ENCODE results near the gene EML1.

The EML1 gene

GRCh38 chr14:99950181-99950580 is 157.0 kb downstream of the EML1 start:
- DNase-seq (ENCODE audit: low read depth, low spot score): no peak
- no peak overlapping the region for H3K27ac ChIP-seq
- H3K36me3 ChIP-seq (ENCODE audit: insufficient read depth, low read length): no peaks in the 10 kb centered on the region
- H3K9me3 ChIP-seq (ENCODE audit: low read depth, low read length): no peaks in the 10 kb centered on the region
- H3K9ac ChIP-seq (ENCODE audit: insufficient read length): no peak overlapping the region
- H3K4me3 ChIP-seq: no peak overlapping the region
- TF ChIP-seq POLR2AphosphoS5 (IDR thresholded peaks at IDR 0.05; ENCODE audit: borderline replicate concordance, low read depth, low read length) (no peak), EZH2 (IDR thresholded peaks at IDR 0.05) (no peak), FOXP2 (optimal IDR thresholded peaks at IDR 0.05; ENCODE audit: control extremely low read depth, extremely low read length, insufficient read depth) (no peak)

GRCh38 chr14:99951085-99951484 is 157.9 kb downstream of the EML1 start:
- Histone ChIP-seq H3K9ac (ENCODE audit: insufficient read length) (no peak overlapping the region), H3K4me3 (no peak overlapping the region), H3K27ac (no peak overlapping the region), H3K36me3 (ENCODE audit: insufficient read depth, low read length) (no peaks in the 10 kb centered on the region), H3K9me3 (ENCODE audit: low read depth, low read length) (no peaks in the 10 kb centered on the region)
- no peak for DNase-seq (ENCODE audit: low read depth, low spot score)
- no peak for TF ChIP-seq FOXP2 (optimal IDR thresholded peaks at IDR 0.05; ENCODE audit: control extremely low read depth, extremely low read length, insufficient read depth)
- TF ChIP-seq EZH2 (IDR thresholded peaks at IDR 0.05): no peak
- TF ChIP-seq POLR2AphosphoS5 (IDR thresholded peaks at IDR 0.05; ENCODE audit: borderline replicate concordance, low read depth, low read length): no peak

GRCh38 chr14:99952039-99952438 is 158.8 kb downstream of the EML1 start:
- DNase-seq (ENCODE audit: low read depth, low spot score): no peak
- H3K4me3 ChIP-seq: no peak overlapping the region
- H3K9ac ChIP-seq (ENCODE audit: insufficient read length): no peak overlapping the region
- TF ChIP-seq FOXP2 (optimal IDR thresholded peaks at IDR 0.05; ENCODE audit: control extremely low read depth, extremely low read length, insufficient read depth) (no peak), EZH2 (IDR thresholded peaks at IDR 0.05) (no peak), POLR2AphosphoS5 (IDR thresholded peaks at IDR 0.05; ENCODE audit: borderline replicate concordance, low read depth, low read length) (no peak)
- no peaks in the 10 kb centered on the region for H3K36me3 ChIP-seq (ENCODE audit: insufficient read depth, low read length)
- H3K27ac ChIP-seq: no peak overlapping the region
- H3K9me3 ChIP-seq (ENCODE audit: low read depth, low read length): no peaks in the 10 kb centered on the region

GRCh38 chr14:99952453-99952852 is 159.2 kb downstream of the EML1 start:
- Histone ChIP-seq H3K4me3 (no peak overlapping the region), H3K9me3 (ENCODE audit: low read depth, low read length) (no peaks in the 10 kb centered on the region), H3K36me3 (ENCODE audit: insufficient read depth, low read length) (no peaks in the 10 kb centered on the region), H3K27ac (no peak overlapping the region), H3K9ac (ENCODE audit: insufficient read length) (no peak overlapping the region)
- no peak for TF ChIP-seq POLR2AphosphoS5 (IDR thresholded peaks at IDR 0.05; ENCODE audit: borderline replicate concordance, low read depth, low read length)
- DNase-seq (ENCODE audit: low read depth, low spot score): no peak

GRCh38 chr14:99955826-99956455 is 162.7 kb downstream of the EML1 start:
- Histone ChIP-seq H3K4me3 (no peak overlapping the region), H3K9ac (ENCODE audit: insufficient read length) (no peak overlapping the region), H3K27ac (no peak overlapping the region), H3K9me3 (ENCODE audit: low read depth, low read length) (no peaks in the 10 kb centered on the region), H3K36me3 (ENCODE audit: insufficient read depth, low read length) (no peaks in the 10 kb centered on the region)
- TF ChIP-seq POLR2AphosphoS5 (IDR thresholded peaks at IDR 0.05; ENCODE audit: borderline replicate concordance, low read depth, low read length): no peak
- no peak for TF ChIP-seq FOXP2 (optimal IDR thresholded peaks at IDR 0.05; ENCODE audit: control extremely low read depth, extremely low read length, insufficient read depth)
- TF ChIP-seq EZH2 (IDR thresholded peaks at IDR 0.05): no peak
- no peak for DNase-seq (ENCODE audit: low read depth, low spot score)

- no peak overlapping the region for H3K4me3 ChIP-seq
- H3K9ac ChIP-seq (ENCODE audit: insufficient read length): no peak overlapping the region
- H3K9me3 ChIP-seq (ENCODE audit: low read depth, low read length): no peaks in the 10 kb centered on the region
- H3K36me3 ChIP-seq (ENCODE audit: insufficient read depth, low read length): no peaks in the 10 kb centered on the region
- DNase-seq (ENCODE audit: low read depth, low spot score): no peak
- TF ChIP-seq FOXP2 (optimal IDR thresholded peaks at IDR 0.05; ENCODE audit: control extremely low read depth, extremely low read length, insufficient read depth) (no peak), POLR2AphosphoS5 (IDR thresholded peaks at IDR 0.05; ENCODE audit: borderline replicate concordance, low read depth, low read length) (no peak), EZH2 (IDR thresholded peaks at IDR 0.05) (no peak)
- no peak overlapping the region for H3K27ac ChIP-seq
These were observed 165.2 kb downstream of the EML1 start for GRCh38 chr14:99958380-99958779.

GRCh38 chr14:99961826-99962518 is 168.8 kb downstream of the EML1 start:
- Histone ChIP-seq H3K4me3 (no peak overlapping the region), H3K9me3 (ENCODE audit: low read depth, low read length) (no peaks in the 10 kb centered on the region), H3K36me3 (ENCODE audit: insufficient read depth, low read length) (no peaks in the 10 kb centered on the region), H3K9ac (ENCODE audit: insufficient read length) (no peak overlapping the region), H3K27ac (no peak overlapping the region)
- no peak for DNase-seq (ENCODE audit: low read depth, low spot score)
- no peak for TF ChIP-seq FOXP2 (optimal IDR thresholded peaks at IDR 0.05; ENCODE audit: control extremely low read depth, extremely low read length, insufficient read depth)

GRCh38 chr14:99964979-99965378 is 171.8 kb downstream of the EML1 start:
- H3K4me3 ChIP-seq: no peak overlapping the region
- H3K27ac ChIP-seq: no peak overlapping the region
- TF ChIP-seq EZH2 (IDR thresholded peaks at IDR 0.05): no peak
- TF ChIP-seq FOXP2 (optimal IDR thresholded peaks at IDR 0.05; ENCODE audit: control extremely low read depth, extremely low read length, insufficient read depth): no peak
- TF ChIP-seq POLR2AphosphoS5 (IDR thresholded peaks at IDR 0.05; ENCODE audit: borderline replicate concordance, low read depth, low read length): no peak
- no peaks in the 10 kb centered on the region for H3K9me3 ChIP-seq (ENCODE audit: low read depth, low read length)
- no peak overlapping the region for H3K9ac ChIP-seq (ENCODE audit: insufficient read length)
- H3K36me3 ChIP-seq (ENCODE audit: insufficient read depth, low read length): no peaks in the 10 kb centered on the region
- DNase-seq (ENCODE audit: low read depth, low spot score): no peak

Measured in SK-N-MC (cell line).